Measurements from ENCODE around the gene SSC5D.
"Not testable (repeated sequence)": the region's sequence is repeated elsewhere in the genome, so short reads cannot be mapped to it uniquely, and the experiment has no call there.

SSC5D gene
- total RNA-seq: 0.09 to 0.20 reads per million in 2 donors

DNA sequence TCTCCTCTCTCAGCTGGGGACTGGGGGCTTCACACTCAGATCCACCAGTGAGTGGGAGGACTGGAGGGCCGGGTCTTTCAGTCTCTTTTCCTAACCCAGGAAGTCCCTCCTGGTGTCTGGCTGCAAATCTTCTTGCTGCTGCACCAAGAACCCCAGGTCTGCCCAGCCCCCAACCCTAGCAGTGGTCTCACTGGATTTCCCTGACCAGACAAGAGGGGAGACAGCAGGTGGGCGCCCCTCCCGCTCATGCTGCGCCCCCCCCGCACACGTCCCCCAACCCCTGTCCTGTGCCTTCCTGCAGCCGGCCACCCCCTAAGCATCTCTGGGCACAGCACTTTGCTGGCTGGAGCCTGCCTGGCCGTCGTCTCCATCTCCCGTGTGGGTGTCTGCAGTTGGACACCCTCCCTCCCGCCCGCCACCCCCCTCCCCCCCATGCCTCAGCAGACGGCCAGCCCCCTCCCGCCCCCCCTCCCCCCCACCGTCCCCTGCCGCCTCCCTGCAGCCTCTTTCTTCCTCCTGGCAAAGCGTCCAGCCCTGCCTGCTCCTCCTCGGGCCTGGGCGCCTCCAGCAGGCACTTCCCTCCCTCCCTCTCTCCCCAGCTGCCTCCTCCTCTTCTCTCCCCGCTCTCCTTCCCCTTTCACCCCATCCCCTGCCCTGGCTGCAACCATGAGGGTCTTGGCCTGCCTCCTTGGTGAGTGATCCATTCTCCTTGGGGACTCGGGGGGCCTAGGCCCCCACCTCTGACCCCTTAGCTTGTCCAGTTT lies at the start of gene SSC5D:
TSS of gene SSC5D (plus strand) at position 513 of the 764 bp plus-strand sequence. CDS start at position 667, 154 bp downstream.
- no peak for DNase-seq

DNA sequence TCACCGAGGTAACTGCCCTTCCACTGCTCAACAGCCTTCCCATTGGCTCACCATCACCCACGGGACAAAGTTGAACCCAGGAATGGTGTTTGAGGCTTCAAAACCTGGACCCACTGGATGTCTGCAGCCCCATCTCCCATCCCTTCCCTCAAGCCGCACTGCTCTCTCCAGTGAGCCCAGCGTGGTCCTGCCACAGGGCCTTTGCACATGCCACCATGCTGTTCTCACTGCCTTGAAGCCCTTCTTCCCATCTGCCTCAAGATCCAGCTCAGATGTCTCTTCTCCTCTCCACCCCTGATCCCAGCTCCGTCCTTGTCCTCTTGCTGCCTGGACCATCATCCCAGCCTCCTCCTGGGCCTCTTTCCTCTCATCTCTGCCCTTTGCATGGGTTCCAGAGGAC lies 49.2 kb upstream of the SSC5D start:
- no peak for DNase-seq

DNA sequence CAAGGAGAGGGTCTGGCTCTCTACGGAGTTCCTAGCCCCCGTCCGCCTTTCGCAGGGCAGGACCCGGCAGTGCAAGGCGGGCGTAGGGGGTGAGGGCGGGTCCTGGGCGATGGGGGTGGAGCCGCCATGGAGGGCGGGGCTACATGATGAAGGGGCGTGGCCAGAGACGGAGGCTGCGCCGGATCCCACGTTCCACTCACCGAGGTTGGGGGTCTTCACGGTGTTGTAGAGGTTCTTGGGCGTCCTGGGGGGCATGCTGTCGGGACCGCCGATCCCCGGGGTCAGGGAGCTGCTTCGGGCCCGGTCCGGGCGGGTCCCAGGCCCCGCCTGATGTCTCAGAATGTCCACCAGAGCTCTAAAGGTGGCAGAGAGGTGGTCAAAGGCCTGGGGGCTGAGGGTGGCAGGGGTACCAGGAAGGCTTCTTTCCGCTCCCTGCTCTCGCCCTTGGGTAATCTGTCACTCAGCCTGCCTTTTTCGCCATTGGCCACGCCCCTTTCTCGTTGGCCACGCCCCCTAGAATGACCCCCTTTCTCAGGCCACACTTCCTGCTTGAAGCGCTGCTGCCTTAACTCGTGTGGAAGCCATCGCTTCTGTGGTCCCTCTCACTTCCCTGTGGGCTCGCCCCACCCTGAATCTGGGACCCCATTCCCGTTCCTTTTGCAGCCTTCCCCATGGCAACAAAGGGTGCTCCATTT lies 47.7 kb upstream of the SSC5D start:
- DNase-seq: no peak

DNA sequence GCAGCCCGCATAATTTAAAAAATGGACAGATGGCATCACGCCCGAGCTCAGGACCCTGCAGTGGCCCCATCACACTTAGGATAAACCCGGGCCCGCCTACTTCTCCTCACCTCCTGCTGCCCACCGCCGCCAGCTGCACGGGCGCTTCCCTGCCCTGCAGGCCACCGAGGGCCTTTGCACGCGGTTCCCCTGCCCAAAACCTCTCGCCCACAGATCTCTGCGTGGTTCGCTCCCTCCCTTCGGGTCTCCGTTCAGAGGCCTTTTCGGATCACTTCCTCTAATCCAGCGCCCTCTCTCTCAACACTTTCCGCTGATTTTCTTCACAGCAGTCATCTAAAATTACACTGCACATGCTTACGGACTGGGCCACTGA lies 46.9 kb upstream of the SSC5D start:
- DNase-seq: no peak

DNA sequence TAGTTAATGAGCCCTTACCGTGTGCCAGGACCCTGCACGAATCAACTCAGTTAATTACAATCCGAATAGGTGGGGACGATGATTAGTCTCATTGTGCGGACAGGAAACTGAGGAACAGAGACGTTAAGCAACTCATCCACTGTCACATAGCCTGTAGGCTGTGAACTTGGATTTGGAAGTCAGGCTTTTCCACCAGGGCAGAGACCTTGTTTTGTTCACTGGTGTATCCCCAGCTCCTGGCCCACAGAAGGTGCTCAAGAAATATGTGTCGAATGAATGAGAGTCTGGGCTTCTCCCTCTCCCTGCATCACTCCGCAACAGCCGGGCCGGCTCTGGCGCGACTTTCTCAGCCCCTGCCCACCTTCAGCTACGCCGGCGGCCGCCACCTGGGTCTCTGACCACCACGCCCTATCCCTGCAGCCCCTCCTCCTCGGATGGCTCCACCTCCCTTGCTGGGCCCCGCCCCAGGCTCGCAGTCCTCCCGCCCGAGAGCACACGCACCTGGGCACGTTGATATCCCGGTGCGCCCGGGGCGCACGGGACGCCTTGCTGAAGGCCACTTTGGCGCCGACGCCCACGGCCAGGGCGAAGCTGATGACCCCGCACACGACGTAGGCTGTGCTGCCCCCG lies 46.4 kb upstream of the SSC5D start:
- no peak for DNase-seq

DNA sequence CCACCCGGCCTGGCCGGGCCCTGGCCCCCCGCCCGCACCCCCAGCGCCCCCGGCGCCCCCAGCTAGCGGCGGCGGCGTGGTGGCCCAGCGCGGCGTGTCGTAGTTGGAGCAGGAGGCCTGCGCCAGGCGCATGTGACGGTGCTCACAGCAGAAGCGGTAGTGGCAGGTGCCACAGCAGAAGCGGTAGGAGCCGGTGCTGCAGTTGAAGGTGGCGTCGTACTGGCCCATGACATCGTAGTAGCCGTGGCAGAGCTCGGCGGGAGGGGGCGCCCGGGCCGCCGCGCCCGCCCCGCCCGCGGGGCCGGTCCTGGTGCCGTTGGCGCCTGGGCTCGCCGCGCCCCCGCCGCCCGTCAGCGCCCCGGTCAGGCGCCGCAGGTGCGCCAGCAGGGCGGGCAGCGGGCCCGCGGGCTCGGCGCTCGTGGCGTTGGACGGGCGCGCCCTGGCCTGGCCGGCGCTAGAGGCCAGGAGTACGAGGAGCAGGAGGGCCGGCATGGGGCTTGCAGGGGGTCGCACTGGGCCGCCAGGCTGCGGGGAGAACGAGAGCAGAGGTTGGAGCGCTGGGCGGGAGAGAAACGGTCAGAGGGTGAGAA lies 45.8 kb upstream of the SSC5D start:
- DNase-seq: no peak

DNA sequence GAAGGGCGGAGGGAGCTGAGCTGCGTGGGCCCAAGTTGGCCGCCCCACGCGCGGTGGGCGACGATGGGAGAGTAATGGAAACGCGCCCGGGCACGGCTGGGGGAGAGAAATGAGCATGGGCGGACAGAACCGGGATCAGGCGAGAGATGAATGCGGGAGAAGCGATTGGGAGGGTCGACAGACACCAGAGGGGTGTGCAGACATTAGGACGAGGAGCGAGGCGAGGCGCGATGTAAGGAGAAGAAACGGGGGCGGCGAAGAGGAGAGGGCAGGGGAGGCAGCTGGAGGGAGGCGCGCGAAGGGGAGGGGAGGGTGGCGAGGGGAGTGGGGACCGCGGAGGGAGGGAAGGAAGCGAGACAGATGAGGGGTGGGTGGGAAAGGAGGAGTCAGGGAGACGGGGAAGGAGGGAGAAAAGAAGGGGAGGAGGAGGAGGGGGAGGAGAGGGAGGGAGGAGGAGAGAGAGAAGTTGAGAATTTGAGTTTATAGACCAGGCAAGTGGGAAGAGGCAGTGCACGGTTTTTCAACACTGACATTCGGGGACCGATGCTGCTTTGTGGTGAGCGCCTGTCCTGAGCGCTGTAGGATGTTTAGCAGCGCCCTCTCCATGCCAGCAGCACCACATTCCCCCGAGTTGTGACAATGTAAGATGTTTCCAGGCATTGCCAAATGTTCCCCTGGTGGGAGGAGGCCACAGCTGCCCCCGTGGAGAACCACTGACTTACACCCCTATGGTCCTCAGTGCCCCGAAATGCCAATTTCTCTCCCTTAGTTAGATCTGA lies 45.0 kb upstream of the SSC5D start, which contains the start of gene SHISA7:
TSS of gene SHISA7 (minus strand) at position 256 of the 779 bp plus-strand sequence. CDS start 437 bp downstream, outside the sequence.
- no peak for DNase-seq

DNA sequence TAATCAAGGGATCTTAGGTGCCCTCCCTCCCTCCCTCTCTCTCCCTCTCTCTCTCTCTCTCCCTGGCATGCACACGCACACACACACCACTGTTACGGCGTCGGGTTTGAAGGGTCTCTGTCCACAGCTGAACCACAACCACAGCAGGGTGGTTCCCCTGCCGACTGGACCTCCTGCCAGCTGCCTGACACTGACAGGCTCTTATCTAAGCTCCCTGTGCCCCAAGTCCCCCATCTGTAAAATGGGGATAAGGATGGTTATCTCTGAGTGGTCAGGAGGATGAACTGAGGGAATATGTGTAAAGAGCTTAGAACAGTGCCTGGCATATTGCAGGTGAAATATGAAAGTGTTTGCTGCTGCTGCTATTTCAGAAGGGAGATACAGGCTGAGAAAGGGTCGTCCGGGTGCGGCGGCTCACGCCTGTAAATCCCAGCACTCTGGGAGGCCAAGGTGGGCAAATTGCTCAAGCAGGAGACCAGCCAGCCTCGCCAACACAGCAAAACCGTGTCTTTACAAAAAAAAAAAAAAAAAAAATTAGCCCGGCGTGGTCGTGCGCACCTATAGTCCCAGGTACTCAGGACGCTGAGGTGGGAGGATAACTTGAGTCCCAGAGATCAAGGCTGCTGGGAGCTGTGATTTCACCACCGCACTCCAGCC lies 44.3 kb upstream of the SSC5D start:
- DNase-seq: no peak

DNA sequence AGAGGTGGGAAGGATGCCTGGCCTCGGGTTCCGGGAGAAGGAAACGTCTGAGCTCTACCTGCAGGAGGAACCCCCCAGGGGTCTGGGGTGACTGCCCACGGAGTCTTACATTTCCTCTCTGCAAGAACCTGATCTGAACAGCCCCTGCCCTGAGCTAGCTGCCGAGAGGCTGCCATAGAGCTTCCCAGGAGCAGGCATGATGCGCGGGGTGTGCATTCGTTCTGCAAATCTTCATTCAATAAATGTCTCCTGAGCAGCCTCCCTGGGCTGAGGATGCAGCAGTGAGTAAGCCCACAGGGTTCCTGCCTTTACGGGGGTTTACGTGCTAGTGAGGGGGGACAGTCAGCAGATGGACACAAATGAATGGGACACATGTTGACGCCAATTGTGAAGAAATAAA lies 43.6 kb upstream of the SSC5D start:
- no peak for DNase-seq

DNA sequence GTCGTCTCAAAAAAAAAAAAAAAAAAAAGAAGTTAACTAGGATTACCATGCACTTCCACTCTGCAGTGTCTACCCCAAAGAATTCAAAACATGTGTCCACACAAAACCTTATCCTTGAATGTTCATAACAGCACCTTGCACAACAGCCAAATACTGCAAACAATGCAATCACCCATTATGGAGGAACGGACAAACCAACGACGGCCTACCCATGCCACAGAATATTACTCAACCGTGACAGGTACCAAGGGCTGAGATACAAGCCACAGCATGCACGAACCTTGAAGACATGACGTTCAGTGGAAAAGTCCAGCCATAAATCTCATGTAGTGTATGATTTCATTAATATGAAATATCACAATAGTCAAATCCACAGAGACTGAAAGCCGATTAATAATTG lies 42.2 kb upstream of the SSC5D start:
- no peak for DNase-seq

DNA sequence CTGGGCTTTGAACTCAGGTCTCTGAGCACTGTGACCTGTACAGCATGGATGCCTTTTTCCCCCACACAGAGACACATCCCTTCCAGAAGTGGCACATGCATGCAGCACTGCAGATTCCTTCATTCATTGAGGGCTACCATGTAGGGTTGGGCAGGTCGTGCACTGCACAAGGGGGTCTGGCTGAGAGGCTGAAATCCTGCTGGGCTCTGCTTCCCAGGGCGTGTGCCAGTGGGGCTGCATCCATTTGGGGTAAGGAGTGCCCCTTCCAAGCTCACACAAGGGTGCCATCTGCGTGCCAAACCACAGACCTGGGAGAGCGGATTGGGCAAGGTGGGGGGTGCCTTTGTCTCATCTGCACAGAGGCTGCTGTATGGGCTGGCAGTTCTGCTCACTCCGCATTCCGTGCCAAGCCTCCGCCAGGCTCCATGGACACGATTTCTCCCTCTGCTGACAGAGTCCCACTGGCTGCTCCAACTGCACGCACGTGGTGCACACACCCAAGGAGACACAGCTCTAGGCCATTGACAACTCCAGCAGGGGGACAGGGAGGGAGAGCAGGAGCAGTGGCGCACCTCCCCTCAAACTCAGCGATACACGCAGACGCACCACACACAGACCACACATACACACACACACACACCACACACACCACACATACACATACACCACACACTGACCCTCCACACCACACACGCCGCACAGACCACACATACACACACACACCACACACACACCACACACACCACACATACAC lies 40.6 kb upstream of the SSC5D start:
- DNase-seq: no peak

DNA sequence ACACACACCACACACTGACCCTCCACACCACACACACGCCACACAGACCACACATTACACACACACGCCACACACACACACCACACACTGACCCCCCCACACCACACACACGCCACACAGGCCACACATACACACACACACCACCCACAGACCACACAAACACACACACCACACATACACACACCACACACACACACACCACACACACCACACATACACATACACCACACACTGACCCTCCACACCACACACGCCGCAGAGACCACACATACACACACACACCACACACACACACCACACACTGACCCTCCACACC lies 40.1 kb upstream of the SSC5D start:
- not testable (repeated sequence) for DNase-seq

DNA sequence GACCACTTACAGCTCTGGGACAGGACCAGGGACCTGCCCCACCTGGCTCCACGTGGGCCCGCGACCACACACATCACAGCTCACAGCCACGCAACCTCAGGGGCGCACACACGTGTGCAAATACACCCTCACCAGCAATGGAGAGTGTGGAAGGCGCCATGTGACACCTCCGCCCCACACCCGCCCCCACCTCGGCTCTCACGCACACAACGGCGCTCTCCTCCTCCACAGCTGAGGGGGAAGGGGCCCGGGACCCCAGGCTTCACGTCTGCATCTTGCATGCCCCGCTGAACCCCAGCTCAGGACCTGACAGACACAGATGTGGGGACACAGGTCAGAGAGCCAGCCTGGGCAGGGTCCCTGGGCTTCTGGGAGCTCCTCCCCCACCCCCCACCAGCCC lies 38.8 kb upstream of the SSC5D start:
- DNase-seq: no peak

DNA sequence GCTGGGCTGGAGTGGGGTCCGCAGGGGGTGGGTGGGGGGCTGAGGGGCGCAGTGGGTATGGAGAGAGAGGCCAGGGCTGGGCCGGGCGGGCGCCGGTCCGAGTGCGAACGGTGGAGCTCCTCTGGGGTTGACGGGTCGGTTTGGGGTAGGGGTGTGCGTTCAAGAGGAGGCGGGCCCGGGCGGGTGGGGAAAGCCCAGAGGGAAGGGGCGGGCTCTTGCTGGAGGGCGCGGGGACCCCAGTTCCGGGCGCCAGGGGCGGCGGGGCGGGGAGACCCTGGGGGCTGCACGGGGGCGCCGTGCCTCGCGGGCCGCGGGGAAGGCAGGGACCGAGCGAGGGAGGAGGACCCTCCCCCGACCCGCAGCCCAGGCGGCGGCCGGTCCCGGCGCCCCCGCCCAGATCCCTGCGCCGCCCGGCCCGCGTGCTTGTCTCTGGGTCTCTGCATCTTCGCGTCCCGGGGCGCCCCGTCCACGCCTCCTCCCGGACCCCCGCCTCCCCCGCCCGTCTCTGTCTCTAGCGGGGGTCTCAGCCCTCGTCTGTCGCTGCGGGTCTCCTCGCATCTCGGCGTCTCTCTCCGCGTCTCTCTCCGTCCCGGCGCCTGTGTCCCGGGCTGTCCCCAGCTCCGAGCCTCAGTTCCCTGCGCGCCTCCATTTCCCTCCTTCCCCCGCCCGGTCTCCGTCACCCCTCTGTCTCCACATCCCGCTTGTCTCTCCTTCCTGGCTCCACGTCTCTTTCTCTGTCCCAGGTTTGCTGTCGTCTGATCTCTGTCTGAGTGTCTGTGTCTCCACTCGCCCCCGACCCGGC lies 36.9 kb upstream of the SSC5D start:
- DNase-seq: no peak

DNA sequence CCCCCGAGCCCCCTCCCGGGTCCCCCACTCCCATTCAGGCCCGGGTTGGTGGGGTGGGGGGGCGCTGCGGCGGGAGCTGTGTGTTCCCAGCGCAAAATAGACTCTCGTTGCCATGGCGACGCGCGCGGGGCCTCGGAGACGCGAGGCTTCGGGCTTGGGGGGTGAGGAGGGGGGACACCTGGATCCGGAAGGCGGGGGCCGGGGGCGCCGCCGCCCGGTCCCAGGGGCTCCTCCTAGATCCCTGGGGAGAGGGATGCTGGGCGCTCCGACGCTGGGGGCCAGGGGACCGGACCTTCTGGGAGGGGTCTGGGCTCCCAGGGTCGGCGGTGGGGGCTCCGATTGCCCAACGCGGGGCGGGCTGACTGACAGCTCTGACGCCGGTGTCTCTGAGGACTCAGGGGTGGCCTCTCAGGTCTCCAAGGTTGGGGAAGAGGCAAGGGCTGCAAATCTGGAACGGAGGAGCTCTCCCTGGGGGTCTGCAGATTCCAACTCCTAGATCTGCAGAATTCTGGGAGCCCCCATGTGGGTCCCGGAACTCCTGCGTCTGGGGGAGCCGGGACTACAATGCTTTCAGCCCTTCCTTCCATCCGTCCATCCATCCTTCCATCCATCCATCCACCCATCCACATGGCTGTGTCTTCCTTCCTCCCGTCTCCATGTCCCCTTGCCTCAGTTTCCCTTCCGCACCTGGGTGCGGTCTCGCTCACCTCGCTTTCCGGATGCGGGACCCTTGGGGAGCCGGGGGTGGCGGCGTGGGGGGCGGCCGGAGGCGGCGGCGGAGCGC lies 36.1 kb upstream of the SSC5D start:
- no peak for DNase-seq

DNA sequence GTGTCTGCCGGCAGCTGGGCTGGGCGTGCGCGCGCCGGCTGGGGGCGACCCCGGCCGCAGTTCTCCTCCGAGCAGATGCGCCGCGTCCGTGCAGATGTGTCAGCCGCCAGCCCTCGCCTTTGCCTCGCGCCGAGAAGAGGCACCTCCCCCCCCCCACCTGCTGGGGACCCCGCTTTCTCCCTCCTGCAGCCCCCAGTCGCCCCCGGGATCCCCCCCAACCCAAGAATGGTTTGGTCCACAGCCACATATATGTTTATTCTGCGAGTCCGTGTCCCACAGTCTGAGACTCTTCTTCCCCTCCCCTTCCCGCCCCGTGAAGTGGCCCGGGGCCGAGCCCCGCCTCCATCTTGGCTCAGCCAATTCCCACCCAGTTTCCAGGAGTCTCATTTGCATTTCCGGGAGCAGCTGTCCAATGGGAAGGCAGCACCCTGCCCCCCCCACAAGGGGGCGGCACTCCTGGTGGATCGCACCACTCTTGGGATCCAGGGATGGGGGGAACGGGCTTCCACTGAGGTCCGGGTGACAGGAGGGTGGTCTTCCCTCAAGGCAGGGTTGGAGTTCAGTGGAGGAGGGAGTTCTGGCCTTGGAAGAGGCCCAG lies 35.4 kb upstream of the SSC5D start:
- DNase-seq: no peak

DNA sequence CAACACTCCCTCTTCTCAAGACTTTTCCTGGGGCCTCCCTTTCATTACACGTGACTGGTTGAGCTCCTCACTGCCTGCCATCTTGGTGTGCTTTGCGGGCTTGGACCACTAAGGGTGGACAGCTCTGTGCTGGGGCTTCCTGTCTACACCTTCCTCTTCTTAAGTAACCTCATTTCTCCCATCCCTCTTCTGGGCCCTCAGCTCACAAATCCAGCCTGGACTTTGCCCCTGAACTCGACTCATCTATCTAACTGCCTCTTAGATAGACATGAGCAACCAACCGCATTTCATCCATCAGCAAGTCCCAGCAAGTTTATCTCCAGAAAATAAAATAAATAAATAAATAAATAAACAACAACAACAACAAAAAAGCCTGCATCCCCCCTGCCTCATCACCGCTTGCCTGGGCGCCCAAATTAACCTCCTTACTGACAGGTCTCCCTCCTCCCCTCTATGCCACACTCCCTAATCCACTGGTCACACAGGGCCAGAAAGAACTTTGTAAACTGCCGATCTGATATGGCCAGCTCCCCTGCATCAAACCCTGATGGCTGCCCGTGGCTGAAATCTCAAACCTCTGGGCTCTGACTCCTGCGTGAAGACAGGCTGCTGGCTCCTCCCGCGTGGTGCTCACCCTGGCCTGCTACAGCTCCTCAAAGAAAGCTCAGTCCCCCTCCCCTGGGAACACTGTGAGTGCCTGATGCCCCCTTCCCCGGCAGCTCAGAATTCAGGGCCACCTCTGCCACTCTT lies 34.5 kb upstream of the SSC5D start:
- no peak for DNase-seq

DNA sequence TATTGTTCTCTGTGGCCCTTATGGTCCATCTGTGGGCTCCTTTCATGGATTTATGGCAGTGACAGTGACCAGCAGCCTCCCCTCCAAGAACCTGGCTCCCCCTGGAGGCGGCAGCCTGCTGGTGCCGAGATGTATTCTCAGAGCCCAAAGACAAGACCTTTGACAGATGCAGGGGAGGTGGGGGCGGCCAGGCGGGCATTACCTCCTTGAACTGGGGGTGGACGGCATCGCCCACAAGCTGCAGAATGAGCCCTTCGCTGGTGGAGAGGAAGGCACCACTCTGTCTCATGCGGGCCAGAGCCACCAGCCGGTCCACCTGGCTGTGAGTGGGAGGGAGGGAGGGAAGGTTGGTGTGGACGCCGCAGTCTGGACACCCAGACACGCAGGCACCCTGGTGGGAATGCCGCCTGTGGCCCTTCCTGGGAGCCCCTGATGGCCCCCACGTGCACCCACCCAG lies 33.4 kb upstream of the SSC5D start:
- DNase-seq: no peak
